PC-3 (cell line): ENCODE measurements around the gene TTC29. TPM values are rescaled to one million over a fixed set of nuclear protein-coding genes. Genes with fewer than 3 reads are reported as not detected.

Source experiments
- ATAC-seq: fragments of 200-7000 bp; cut with Tn5 transposase; 2 replicates; pipeline ENCODE4 v1.9.1; 2020; ENCODE audit warnings: mild to moderate bottlenecking, moderate library complexity
- BruUV-seq: library from RNA; stranded (reverse); fragments of 400-500 nt; replicated peaks from 2 replicates; lab custom pipeline; 2021; lab: Mats Ljungman, UMichigan
- CTCF ChIA-PET: fragments of 300-600 bp; sonication (Branson Sonifier 250); formaldehyde crosslinking; loops from one replicate; lab custom pipeline; 2022; ENCODE audit warnings: antibody characterized with exemption; lab: Charles Lee
- POLR2A ChIA-PET: fragments of 300-600 bp; sonication (Branson Sonifier 250); formaldehyde crosslinking; loops from one replicate; lab custom pipeline; 2022; ENCODE audit warnings: antibody characterized with exemption; ENCODE audit not compliant: unreplicated experiment; lab: Charles Lee
- DNase-seq: peaks from one replicate; pipeline ENCODE4 v3.0.0-alpha.2; 2015
- H2AFZ ChIP-seq: fragments of 300-600 bp; sonication (generic); 2 replicates; pipeline ENCODE4 v1.6.0; 2016; ENCODE audit warnings: antibody characterized with exemption, low read length
- H3F3A ChIP-seq: fragments of 300-600 bp; sonication (generic); one replicate; pipeline ENCODE4 v1.6.0; 2017; ENCODE audit warnings: antibody characterized with exemption, low read length, control low read depth, mild to moderate bottlenecking; ENCODE audit not compliant: unreplicated experiment
- H3K27ac ChIP-seq: fragments of 300-600 bp; sonication (generic); 2 replicates; pipeline ENCODE4 v1.5.1; 2016; ENCODE audit warnings: mild to moderate bottlenecking, low read length
- H3K27me3 ChIP-seq: fragments of 300-600 bp; sonication (generic); 2 replicates; pipeline ENCODE4 v1.6.1; 2016; ENCODE audit warnings: low read length, mixed read lengths
- H3K36me3 ChIP-seq: fragments of 300-600 bp; sonication (generic); 2 replicates; pipeline ENCODE4 v1.6.1; 2016; ENCODE audit warnings: low read depth, mixed run types, low read length, mixed read lengths
- H3K4me1 ChIP-seq: fragments of 300-600 bp; sonication (generic); 2 replicates; pipeline ENCODE4 v1.5.1; 2016; ENCODE audit warnings: low read length; ENCODE audit not compliant: insufficient read depth
- H3K4me2 ChIP-seq: fragments of 300-600 bp; sonication (generic); 2 replicates; pipeline ENCODE4 v1.6.0; 2016; ENCODE audit warnings: low read length
- H3K4me3 ChIP-seq: fragments of 300-600 bp; sonication (generic); 2 replicates; pipeline ENCODE4 v1.5.1; 2016; ENCODE audit warnings: mild to moderate bottlenecking, low read length, mixed read lengths
- H3K79me2 ChIP-seq: fragments of 300-600 bp; sonication (generic); 2 replicates; pipeline ENCODE4 v1.6.1; 2017; ENCODE audit warnings: low read length, mixed read lengths
- H3K9ac ChIP-seq: fragments of 300-600 bp; sonication (generic); 2 replicates; pipeline ENCODE4 v1.6.0; 2016; ENCODE audit warnings: mild to moderate bottlenecking, low read length
- H3K9me2 ChIP-seq: fragments of 300-600 bp; sonication (generic); replicated peaks from 2 replicates; pipeline ENCODE4 v1.6.1; 2016; ENCODE audit warnings: mixed run types, low read length, mixed read lengths
- H3K9me3 ChIP-seq: fragments of 300-600 bp; sonication (generic); 2 replicates; pipeline ENCODE4 v1.6.1; 2016; ENCODE audit warnings: low read length, mixed read lengths
- H4K20me1 ChIP-seq: fragments of 300-600 bp; sonication (generic); 2 replicates; pipeline ENCODE4 v1.6.1; 2016; ENCODE audit warnings: low read length, mixed read lengths
- EZH2 ChIP-seq: fragments of 300-600 bp; sonication (generic); IDR thresholded peaks from one replicate; pipeline ENCODE4 v1.6.1; 2017; ENCODE audit warnings: antibody characterized with exemption, mild to moderate bottlenecking, low read length; ENCODE audit not compliant: unreplicated experiment
- EZH2phosphoT487 ChIP-seq: fragments of 300-600 bp; sonication (generic); IDR thresholded peaks from 2 replicates; pipeline ENCODE4 v1.6.1; 2018; ENCODE audit warnings: mild to moderate bottlenecking, antibody characterized with exemption, low read length, borderline replicate concordance
- intact Hi-C: fragments of 100-400 bp; cut with micrococcal nuclease; formaldehyde crosslinking; loops from 2 replicates; pipeline ENCODE4 v1.9.0; 2023
- total RNA-seq: library from RNA; depleted of rRNA; stranded (reverse); fragments of >200 nt; gene quantifications from 2 replicates; pipeline ENCODE4 v1.2.3, GENCODE V29; 2014
- TF ChIP-seq, protein P1 (sequence below): fragments of 300-600 bp; sonication (generic); conservative IDR thresholded peaks from 2 replicates; pipeline ENCODE4 v1.5.1; 2017; ENCODE audit warnings: antibody characterized with exemption, low read depth, mild to moderate bottlenecking, low read length

TTC29 gene
- total RNA-seq, 1 experiment from 2014 or later: not detected

- Histone ChIP-seq H3K4me3 (no peak overlapping the region), H3K9me3 (no peaks in the 10 kb centered on the region), H3K27ac (no peak overlapping the region), H3K36me3 (no peaks in the 10 kb centered on the region), H3F3A (no peaks in the 10 kb centered on the region), H3K9me2 (no peaks in the 10 kb centered on the region), H3K79me2 (no peaks in the 10 kb centered on the region), H3K27me3 (peaks cover 28% of the 10 kb centered on the region), H3K4me2 (no peak overlapping the region), H3K4me1 (no peaks in the 10 kb centered on the region), H3K9ac (no peak overlapping the region), H2AFZ (no peak overlapping the region), H4K20me1 (no peaks in the 10 kb centered on the region)
- CTCF ChIA-PET: no interaction called here
- DNase-seq (no peak), ATAC-seq (no peak)
- no TSS peak for BruUV-seq
- intact Hi-C loops: no loop called here
- POLR2A ChIA-PET: interaction anchor here (0.6 kb wide), 1 partner anchor 8 kb away, joined by 3 read pairs; no protein-coding TSS in a partner anchor
- TF ChIP-seq EZH2 (no peak), EZH2phosphoT487 (no peak)
- TF ChIP-seq, protein P1, sequence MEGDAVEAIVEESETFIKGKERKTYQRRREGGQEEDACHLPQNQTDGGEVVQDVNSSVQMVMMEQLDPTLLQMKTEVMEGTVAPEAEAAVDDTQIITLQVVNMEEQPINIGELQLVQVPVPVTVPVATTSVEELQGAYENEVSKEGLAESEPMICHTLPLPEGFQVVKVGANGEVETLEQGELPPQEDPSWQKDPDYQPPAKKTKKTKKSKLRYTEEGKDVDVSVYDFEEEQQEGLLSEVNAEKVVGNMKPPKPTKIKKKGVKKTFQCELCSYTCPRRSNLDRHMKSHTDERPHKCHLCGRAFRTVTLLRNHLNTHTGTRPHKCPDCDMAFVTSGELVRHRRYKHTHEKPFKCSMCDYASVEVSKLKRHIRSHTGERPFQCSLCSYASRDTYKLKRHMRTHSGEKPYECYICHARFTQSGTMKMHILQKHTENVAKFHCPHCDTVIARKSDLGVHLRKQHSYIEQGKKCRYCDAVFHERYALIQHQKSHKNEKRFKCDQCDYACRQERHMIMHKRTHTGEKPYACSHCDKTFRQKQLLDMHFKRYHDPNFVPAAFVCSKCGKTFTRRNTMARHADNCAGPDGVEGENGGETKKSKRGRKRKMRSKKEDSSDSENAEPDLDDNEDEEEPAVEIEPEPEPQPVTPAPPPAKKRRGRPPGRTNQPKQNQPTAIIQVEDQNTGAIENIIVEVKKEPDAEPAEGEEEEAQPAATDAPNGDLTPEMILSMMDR: no peak
These were observed 157.9 kb downstream of the TTC29 start for GRCh38 chr4:146787731-146788130.

DNA sequence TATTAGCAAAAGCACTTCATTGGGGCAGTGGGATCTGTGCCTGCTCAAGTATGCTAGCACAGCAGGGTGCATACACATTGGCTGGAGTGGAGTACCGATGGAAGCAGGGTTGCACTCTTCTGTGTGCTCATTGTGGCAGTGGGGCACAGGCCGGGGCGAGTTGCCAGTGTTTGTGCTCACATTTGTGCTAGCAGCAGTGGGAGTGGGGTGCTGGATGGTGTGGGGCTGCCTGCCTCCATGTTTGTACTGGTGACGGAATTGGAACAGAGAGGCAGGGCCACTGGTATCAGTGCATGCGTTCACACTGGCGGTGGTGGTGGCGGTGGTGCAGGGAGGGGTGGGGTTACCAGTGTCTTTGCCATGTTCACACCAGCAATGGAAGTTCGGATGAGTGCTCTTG lies 169.0 kb downstream of the TTC29 start:
- Histone ChIP-seq H2AFZ (no peak overlapping the region), H3K79me2 (no peaks in the 10 kb centered on the region), H3K4me2 (no peak overlapping the region), H3K9me2 (no peaks in the 10 kb centered on the region), H3K4me3 (no peak overlapping the region), H3K27me3 (peaks cover 17% of the 10 kb centered on the region; the same call in 1 of the 2 replicates), H3K9me3 (no peaks in the 10 kb centered on the region), H3K36me3 (no peaks in the 10 kb centered on the region), H3F3A (no peaks in the 10 kb centered on the region), H4K20me1 (no peaks in the 10 kb centered on the region), H3K4me1 (no peaks in the 10 kb centered on the region), H3K27ac (no peak overlapping the region), H3K9ac (no peak overlapping the region)
- ATAC-seq (no peak), DNase-seq (no peak)
- BruUV-seq: no TSS peak
- POLR2A ChIA-PET: no interaction called here
- intact Hi-C loops: no loop called here
- TF ChIP-seq EZH2phosphoT487 (no peak), EZH2 (no peak)
- TF ChIP-seq, protein P1: no peak
- CTCF ChIA-PET: no interaction called here

GRCh38 chr4:146763560-146763959 lies 182.1 kb downstream of the TTC29 start:
- ChIA-PET CTCF (no interaction called here), POLR2A (no interaction called here)
- H3K4me2 ChIP-seq: no peak overlapping the region
- no peak overlapping the region for H3K27ac ChIP-seq
- no peaks in the 10 kb centered on the region for H3F3A ChIP-seq
- no peak overlapping the region for H3K4me3 ChIP-seq
- H3K27me3 ChIP-seq: peaks cover 50% of the 10 kb centered on the region
- DNase-seq (no peak), ATAC-seq (no peak)
- intact Hi-C loops: no loop called here
- H3K9ac ChIP-seq: no peak overlapping the region
- no TSS peak for BruUV-seq
- TF ChIP-seq, protein P1: no peak
- no peak for TF ChIP-seq EZH2phosphoT487
- no peak for TF ChIP-seq EZH2
- H3K4me1 ChIP-seq: no peaks in the 10 kb centered on the region
- H3K9me3 ChIP-seq: no peaks in the 10 kb centered on the region
- no peak overlapping the region for H2AFZ ChIP-seq
- no peaks in the 10 kb centered on the region for H3K36me3 ChIP-seq
- H4K20me1 ChIP-seq: no peaks in the 10 kb centered on the region
- no peaks in the 10 kb centered on the region for H3K9me2 ChIP-seq
- H3K79me2 ChIP-seq: no peaks in the 10 kb centered on the region
